HepG2 (cell line): Measurements from ENCODE around the gene ZBTB7A. TPM values are rescaled to one million over a fixed set of nuclear protein-coding genes. Genes with fewer than 3 reads are reported as not detected.

ENCODE experiments used
- ATAC-seq: fragments of 200-7000 bp; cut with Tn5 transposase; 3 replicates; pipeline ENCODE4 v1.9.1; 2020; ENCODE audit warnings: mild to moderate bottlenecking, moderate library complexity
- BruUV-seq: library from RNA; stranded (reverse); fragments of 400-500 nt; replicated peaks from 2 replicates; lab custom pipeline; 2021; lab: Mats Ljungman, UMichigan
- CTCF ChIA-PET: fragments of 300-600 bp; formaldehyde crosslinking; extraction: SDS; loops from one replicate; lab custom pipeline; 2021; ENCODE audit warnings: low total read pairs, inconsistent platforms, low intra/inter-chr PET ratio; lab: Yijun Ruan, JAX
- POLR2A ChIA-PET: fragments of 350-600 bp; sonication (Branson Sonifier 250); formaldehyde crosslinking; loops from one replicate; lab custom pipeline; 2020; ENCODE audit warnings: antibody characterized with exemption, inconsistent platforms; lab: Yijun Ruan, JAX
- DNase-seq: peaks from one replicate; pipeline ENCODE4 v3.0.0-alpha.2; 2015; ENCODE audit warnings: low spot score
- FAIRE-seq: peaks from 3 replicates; lab custom pipeline; 2011; peaks lifted over from hg19 to GRCh38; lab: Jason Lieb, UNC
- H2AFZ ChIP-seq: one replicate; pipeline ENCODE4 v1.6.1; 2011; ENCODE audit warnings: low read length, inconsistent platforms
- H3K27ac ChIP-seq: fragments of 300-600 bp; 3 replicates; pipeline ENCODE4 v1.8.0; 2011; ENCODE audit warnings: mixed run types, mild to moderate bottlenecking, mixed read lengths, low read length, inconsistent platforms; ENCODE audit not compliant: insufficient read depth; ENCODE audit errors: extremely low read length
- H3K27me3 ChIP-seq, 2 experiments: fragments of 200-600 bp in 1 of 2; 2 replicates in 1 of 2; 3 replicates in 1 of 2; pipeline versions ENCODE4 v1.6.0 to v1.8.0; 2011; ENCODE audit warnings: low read length in 2 of 2, mild to moderate bottlenecking in 2 of 2, moderate library complexity in 2 of 2, inconsistent platforms in 1 of 2; ENCODE audit not compliant: insufficient read depth in 2 of 2, control insufficient read depth in 1 of 2
- H3K36me3 ChIP-seq, 2 experiments: fragments of 200-600 bp in 1 of 2; replicated peaks in 1 of 2; 2 replicates in 1 of 2; 3 replicates in 1 of 2; pipeline versions ENCODE4 v1.5.1 to v1.8.0; 2011; ENCODE audit warnings: low read length in 2 of 2, inconsistent platforms in 1 of 2; ENCODE audit not compliant: insufficient read depth in 2 of 2, control insufficient read depth in 1 of 2
- H3K4me1 ChIP-seq: 2 replicates; pipeline ENCODE4 v1.5.1; 2012; ENCODE audit warnings: low read length, inconsistent platforms; ENCODE audit not compliant: insufficient read depth
- H3K4me2 ChIP-seq: 2 replicates; pipeline ENCODE4 v1.6.0; 2011; ENCODE audit warnings: low read depth, low read length, inconsistent platforms
- H3K4me3 ChIP-seq, 3 experiments: fragments of 200-600 bp in 1 of 3; sonication (generic), shearing (Covaris generic) in 1 of 3; replicated peaks in 1 of 3; 2 replicates each; pipeline ENCODE4 v1.5.1; 2011 to 2016; ENCODE audit warnings: low read length in 3 of 3, inconsistent platforms in 2 of 3, low read depth in 2 of 3, mild to moderate bottlenecking in 2 of 3, control low read depth in 1 of 3, mixed read lengths in 1 of 3; ENCODE audit not compliant: insufficient read depth in 1 of 3
- H3K79me2 ChIP-seq: one replicate; pipeline ENCODE4 v1.6.1; 2011; ENCODE audit warnings: low read length, inconsistent platforms; ENCODE audit not compliant: insufficient read depth
- H3K9ac ChIP-seq: 2 replicates; pipeline ENCODE4 v1.6.0; 2011; ENCODE audit warnings: mild to moderate bottlenecking, low read depth, low read length, inconsistent platforms; ENCODE audit not compliant: insufficient read depth
- H3K9me3 ChIP-seq: 2 replicates; pipeline ENCODE4 v1.5.1; 2012; ENCODE audit warnings: mild to moderate bottlenecking, low read length
- H4K20me1 ChIP-seq: 2 replicates; pipeline ENCODE4 v1.6.0; 2011; ENCODE audit warnings: inconsistent platforms, mild to moderate bottlenecking, low read length, moderate library complexity; ENCODE audit not compliant: insufficient read depth
- AGO2 ChIP-seq: fragments of 200-400 bp; formaldehyde crosslinking; optimal IDR thresholded peaks from 2 replicates; pipeline ENCODE3; 2017; ENCODE audit warnings: mild to moderate bottlenecking, low read depth, low read length, moderate library complexity
- DR1 ChIP-seq: sonication (generic); formaldehyde crosslinking; IDR thresholded peaks from 2 replicates; pipeline ENCODE4 v1.8.0; 2021; ENCODE audit warnings: mild to moderate bottlenecking, missing genetic modification reagents, inconsistent platforms
- EED ChIP-seq: sonication (generic); formaldehyde crosslinking; IDR thresholded peaks from 2 replicates; pipeline ENCODE4 v1.5.0; 2020; ENCODE audit warnings: mild to moderate bottlenecking, missing genetic modification reagents
- HDAC6 ChIP-seq: fragments of 200-600 bp; sonication (generic); IDR thresholded peaks from 2 replicates; pipeline ENCODE4 v1.7.0; 2017; ENCODE audit warnings: mild to moderate bottlenecking, antibody characterized with exemption, low read length, low read depth
- HNF4G ChIP-seq, 2 experiments: sonication (generic) in 1 of 2; formaldehyde crosslinking in 1 of 2; IDR thresholded peaks; 2 replicates each; pipeline versions ENCODE4 v1.4.0 to v1.6.1; 2011 to 2020; ENCODE audit warnings: borderline replicate concordance in 2 of 2, low read depth in 2 of 2, mild to moderate bottlenecking in 2 of 2, low read length in 1 of 2, missing genetic modification reagents in 1 of 2, moderate library complexity in 1 of 2
- MAFK ChIP-seq, 2 experiments: IDR thresholded peaks in 1 of 2; conservative IDR thresholded peaks in 1 of 2; 2 replicates each; pipeline ENCODE4 v1.6.1; 2011; ENCODE audit warnings: improper control_type of control experiment in 2 of 2, low read length in 2 of 2
- MBD4 ChIP-seq: IDR thresholded peaks from 2 replicates; pipeline ENCODE4 v1.6.1; 2012; ENCODE audit warnings: low read length, inconsistent platforms, borderline replicate concordance
- NFIC ChIP-seq: IDR thresholded peaks from 2 replicates; pipeline ENCODE4 v1.6.1; 2012; ENCODE audit warnings: mild to moderate bottlenecking, low read length, inconsistent platforms
- RARA ChIP-seq: IDR thresholded peaks from 2 replicates; pipeline ENCODE4 v1.6.1; 2016; ENCODE audit warnings: missing genetic modification reagents, missing compliant biosample characterization
- RARG ChIP-seq: sonication (generic); formaldehyde crosslinking; IDR thresholded peaks from 2 replicates; pipeline ENCODE4 v1.4.0; 2020; ENCODE audit warnings: low read depth, mild to moderate bottlenecking, missing genetic modification reagents
- SNRNP70 ChIP-seq: fragments of 200-400 bp; formaldehyde crosslinking; IDR thresholded peaks from 2 replicates; pipeline ENCODE4 v1.6.1; 2017; ENCODE audit warnings: mild to moderate bottlenecking, low read depth, low read length, moderate library complexity
- ZNF225 ChIP-seq: sonication (generic); formaldehyde crosslinking; IDR thresholded peaks from 2 replicates; pipeline ENCODE4 v1.4.0; 2020; ENCODE audit warnings: mild to moderate bottlenecking, missing genetic modification reagents
- ZNF687 ChIP-seq: sonication (generic); formaldehyde crosslinking; IDR thresholded peaks from 2 replicates; pipeline ENCODE4 v1.5.1; 2020; ENCODE audit warnings: mild to moderate bottlenecking, missing genetic modification reagents, moderate library complexity
- WGBS: methylation state at CpG from one replicate; pipeline ENCODE4 v1.1.6; 2017; ENCODE audit warnings: low lambda C conversion rate; 5-methylcytosine and 5-hydroxymethylcytosine counted together
- in situ Hi-C: cut with HindIII; loops from 2 replicates; pipeline ENCODE4 v1.10.0; 2017; ENCODE audit warnings: low pct_unique_long_range_greater_than_20kb; ENCODE audit not compliant: extremely low pct_ligation_motif_present
- intact Hi-C: fragments of 100-400 bp; cut with micrococcal nuclease; formaldehyde crosslinking; loops from one replicate; pipeline ENCODE4 v1.10.0; 2022; ENCODE audit not compliant: unreplicated experiment
- polyA plus RNA-seq, 8 experiments: library from polyadenylated mRNA; depleted of rRNA in 3 of 8; stranded (reverse) in 7 of 8; unstranded in 1 of 8; fragments of >200 nt; fragmentation: Illumina TruSeq in 4 of 8; extraction: Trizol in 4 of 8; gene quantifications; 2 replicates each; pipeline versions ENCODE4 v1.2.1 to v1.2.3, GENCODE V29; 2011 to 2016; ENCODE audit warnings: low read depth in 4 of 8, missing spikeins in 1 of 8, mixed read lengths in 1 of 8; ENCODE audit not compliant: insufficient read depth in 1 of 8
- total RNA-seq, 5 experiments: library from RNA; depleted of rRNA; stranded (reverse); fragments of >200 nt; fragmentation: Illumina TruSeq; extraction: Trizol; gene quantifications; 2 replicates each; pipeline ENCODE4 v1.2.3, GENCODE V29; 2016; ENCODE audit warnings: low read depth in 1 of 5

Gene ZBTB7A
- total and polyA plus RNA-seq, 2 of the 13 experiments (the other 11 are each of a cell fraction or from before 2014, with no cell fraction given): 3.6 to 4.0 TPM

GRCh38 chr19:4094291-4094690 is 27.6 kb upstream of the ZBTB7A start:
- POLR2A ChIA-PET: interaction anchor here (1.1 to 1.6 kb wide), 2 partner anchors 10 to 28 kb away, joined by 3 to 5 read pairs; partner anchors contain the start of gene ZBTB7A
- CTCF ChIA-PET: no interaction called here
- Histone ChIP-seq H3K79me2 (no peaks in the 10 kb centered on the region), H3K27ac (no peak overlapping the region), H3K36me3 (peaks cover 4 to 9% of the 10 kb centered on the region in 2 experiments; a peak in 3 of 5 replicates), H3K9me3 (no peaks in the 10 kb centered on the region), H3K27me3 (no peaks in the 10 kb centered on the region), H3K4me1 (no peaks in the 10 kb centered on the region), H2AFZ (no peak overlapping the region), H3K4me2 (no peak overlapping the region), H4K20me1 (no peaks in the 10 kb centered on the region), H3K9ac (no peak overlapping the region), H3K4me3 (no peak overlapping the region)
- FAIRE-seq (no peak), DNase-seq (no peak), ATAC-seq (no peak)
- in situ Hi-C loops: no loop called here
- TF ChIP-seq ZNF687 (CRISPR knock-in tag) (no peak; the same call in 1 of the 2 replicates), AGO2 (peak; percentile 72)
- intact Hi-C loops: no loop called here
- BruUV-seq: no TSS peak
- WGBS: 100% methylated on average over 3 of the region's 19 CpGs

- Histone ChIP-seq H3K27ac (no peak overlapping the region), H3K79me2 (no peaks in the 10 kb centered on the region), H4K20me1 (no peaks in the 10 kb centered on the region), H3K36me3 (peaks cover 4 to 7% of the 10 kb centered on the region in 2 experiments; a peak in 3 of 5 replicates), H3K27me3 (no peaks in the 10 kb centered on the region), H3K9ac (no peak overlapping the region), H3K4me3 (no peak overlapping the region), H3K9me3 (no peaks in the 10 kb centered on the region), H3K4me2 (no peak overlapping the region), H3K4me1 (no peaks in the 10 kb centered on the region), H2AFZ (no peak overlapping the region)
- CTCF ChIA-PET: no interaction called here
- BruUV-seq: no TSS peak
- ATAC-seq: no peak
- in situ Hi-C loops: no loop called here
- intact Hi-C loops: no loop called here
- no peak for DNase-seq
- POLR2A ChIA-PET: interaction anchor here (1.6 kb wide), 1 partner anchor 27 kb away, joined by 5 read pairs; the partner anchor contains the start of gene ZBTB7A
- WGBS: 98% methylated on average over 16 of the region's 18 CpGs
- FAIRE-seq: no peak
- TF ChIP-seq NFIC: no peak
- TF ChIP-seq HDAC6: no peak
- TF ChIP-seq EED (CRISPR knock-in tag): no peak
- TF ChIP-seq SNRNP70: no peak
- TF ChIP-seq ZNF225 (CRISPR knock-in tag): no peak
- no peak for TF ChIP-seq DR1 (CRISPR knock-in tag)
- no peak for TF ChIP-seq HNF4G (IDR thresholded peaks at IDR 0.05; ENCODE audit: borderline replicate concordance, low read depth, low read length)
- no peak for TF ChIP-seq HNF4G (CRISPR knock-in tag; IDR thresholded peaks at IDR 0.05; ENCODE audit: borderline replicate concordance, low read depth)
- TF ChIP-seq MAFK (conservative IDR thresholded peaks at IDR 0.05 in 1 of 2, IDR thresholded peaks at IDR 0.05 in 1 of 2; ENCODE audit: low read length in 2 of 2): no peak
- TF ChIP-seq RARA (CRISPR knock-in tag): no peak
- no peak for TF ChIP-seq RARG (CRISPR knock-in tag)
- no peak for TF ChIP-seq MBD4
Observed at GRCh38 chr19:4093643-4094175, 27.0 kb upstream of the ZBTB7A start.
